ENCODE measurements around the gene OSCP1.

Gene OSCP1

GRCh38 chr1:36377791-36378492, 72.3 kb downstream of the OSCP1 start:
- no peak for DNase-seq

- no peak for DNase-seq
These were observed 77.6 kb downstream of the OSCP1 start for GRCh38 chr1:36372617-36373016.

GRCh38 chr1:36369061-36369861, 81.0 kb downstream of the OSCP1 start:
- DNase-seq: peak; percentile 70
